Neural progenitor cell (in vitro differentiated cells): Measurements from ENCODE around the gene SLCO4A1. TPM values are rescaled to one million over a fixed set of nuclear protein-coding genes. Genes with fewer than 3 reads are reported as not detected.

Source experiments
- DNase-seq: peaks from one replicate; pipeline ENCODE4 v3.0.0-alpha.2; 2016; ENCODE audit warnings: low spot score
- H2AFZ ChIP-seq: fragments of 200-600 bp; sonication (generic); replicated peaks from 2 replicates; pipeline ENCODE4 v1.6.1; 2016; ENCODE audit warnings: antibody characterized with exemption
- H3F3A ChIP-seq: fragments of 200-600 bp; sonication (generic); 2 replicates; pipeline ENCODE4 v1.6.1; 2016; ENCODE audit warnings: antibody characterized with exemption, low read depth
- H3K27ac ChIP-seq: fragments of 200-600 bp; sonication (generic); 2 replicates; pipeline ENCODE4 v1.5.1; 2016; ENCODE audit warnings: mild to moderate bottlenecking
- H3K27me3 ChIP-seq: fragments of 200-600 bp; sonication (generic); 2 replicates; pipeline ENCODE4 v1.6.1; 2016; ENCODE audit warnings: mild to moderate bottlenecking, moderate library complexity
- H3K36me3 ChIP-seq: fragments of 200-600 bp; sonication (generic); 2 replicates; pipeline ENCODE4 v1.5.1; 2016
- H3K4me1 ChIP-seq: fragments of 200-600 bp; sonication (generic); 2 replicates; pipeline ENCODE4 v1.6.1; 2016; ENCODE audit warnings: mixed run types
- H3K4me2 ChIP-seq: fragments of 200-600 bp; sonication (generic); 2 replicates; pipeline ENCODE4 v1.6.1; 2016
- H3K4me3 ChIP-seq: fragments of 200-600 bp; sonication (generic); 2 replicates; pipeline ENCODE4 v1.5.1; 2016
- H3K79me2 ChIP-seq: fragments of 200-600 bp; sonication (generic); 2 replicates; pipeline ENCODE4 v1.6.1; 2016; ENCODE audit warnings: low read depth
- H3K9ac ChIP-seq: fragments of 200-600 bp; sonication (generic); 2 replicates; pipeline ENCODE4 v1.6.1; 2016
- H3K9me3 ChIP-seq: fragments of 200-600 bp; sonication (generic); 2 replicates; pipeline ENCODE4 v1.5.1; 2016; ENCODE audit warnings: low read depth
- H4K20me1 ChIP-seq: fragments of 200-600 bp; sonication (generic); 2 replicates; pipeline ENCODE4 v1.6.1; 2016; ENCODE audit warnings: low read depth
- H3K27ac Mint-ChIP-seq: 3 replicates; pipeline ENCODE4 v1.8.0; 2021; ENCODE audit warnings: mixed read lengths
- H3K27me3 Mint-ChIP-seq: 2 replicates; pipeline ENCODE4 v1.8.0; 2022; ENCODE audit warnings: low read depth, mild to moderate bottlenecking, inconsistent platforms, moderate library complexity, mixed read lengths; ENCODE audit not compliant: insufficient read depth
- H3K36me3 Mint-ChIP-seq: 3 replicates; pipeline ENCODE4 v1.8.0; 2021; ENCODE audit warnings: mixed read lengths
- H3K4me1 Mint-ChIP-seq: 3 replicates; pipeline ENCODE4 v1.8.0; 2021; ENCODE audit warnings: mixed read lengths
- H3K4me3 Mint-ChIP-seq: 3 replicates; pipeline ENCODE4 v1.8.0; 2021; ENCODE audit warnings: mild to moderate bottlenecking, moderate library complexity, mixed read lengths
- H3K9me3 Mint-ChIP-seq: 3 replicates; pipeline ENCODE4 v1.8.0; 2020; ENCODE audit warnings: mixed read lengths
- CTCF ChIP-seq: fragments of 200-600 bp; sonication (generic); IDR thresholded peaks from 2 replicates; pipeline ENCODE4 v1.5.1; 2017; ENCODE audit warnings: antibody characterized with exemption, mild to moderate bottlenecking
- EZH2 ChIP-seq: fragments of 200-600 bp; sonication (generic); IDR thresholded peaks from 2 replicates; pipeline ENCODE4 v1.6.1; 2017; ENCODE audit warnings: antibody characterized with exemption, mild to moderate bottlenecking, moderate library complexity
- EZH2phosphoT487 ChIP-seq: fragments of 200-600 bp; sonication (generic); IDR thresholded peaks from 2 replicates; pipeline ENCODE4 v1.6.1; 2017; ENCODE audit warnings: antibody characterized with exemption
- total RNA-seq: library from RNA; depleted of rRNA; stranded (reverse); fragments of >200 nt; gene quantifications from 2 replicates; pipeline ENCODE4 v1.2.3, GENCODE V29; 2015; ENCODE audit warnings: low replicate concordance

The SLCO4A1 gene
- total RNA-seq, 1 donor from 2014 or later: 0.88 TPM

- Histone ChIP-seq H3K4me3 (no peak overlapping the region), H3K27me3 (no peaks in the 10 kb centered on the region), H3F3A (no peaks in the 10 kb centered on the region), H2AFZ (no peak overlapping the region), H3K36me3 (no peaks in the 10 kb centered on the region), H3K27ac (no peak overlapping the region), H3K9ac (no peak overlapping the region), H3K4me2 (no peak overlapping the region), H3K79me2 (no peaks in the 10 kb centered on the region), H4K20me1 (no peaks in the 10 kb centered on the region), H3K4me1 (no peaks in the 10 kb centered on the region), H3K9me3 (peaks cover 4% of the 10 kb centered on the region)
- peaks cover 15% of the 10 kb centered on the region for H3K27me3 Mint-ChIP-seq
- TF ChIP-seq EZH2phosphoT487 (no peak), CTCF (no peak), EZH2 (no peak)
- peak overlapping the region; percentile 19 for H3K27ac Mint-ChIP-seq
- H3K4me3 Mint-ChIP-seq: no peak overlapping the region
- peaks cover 19% of the 10 kb centered on the region for H3K9me3 Mint-ChIP-seq
- H3K36me3 Mint-ChIP-seq: no peaks in the 10 kb centered on the region
- DNase-seq: no peak
- peaks cover 7% of the 10 kb centered on the region for H3K4me1 Mint-ChIP-seq
Measured at GRCh38 chr20:62676976-62677375, 34.7 kb downstream of the SLCO4A1 start.

- no peaks in the 10 kb centered on the region for H4K20me1 ChIP-seq
- Mint-ChIP-seq H3K27me3 (peaks cover 17% of the 10 kb centered on the region), H3K9me3 (peaks cover 19% of the 10 kb centered on the region), H3K4me1 (peaks cover 4% of the 10 kb centered on the region), H3K4me3 (no peak overlapping the region), H3K36me3 (no peaks in the 10 kb centered on the region), H3K27ac (no peak overlapping the region)
- H3K4me1 ChIP-seq: no peaks in the 10 kb centered on the region
- H3K9me3 ChIP-seq: peaks cover 4% of the 10 kb centered on the region
- H2AFZ ChIP-seq: no peak overlapping the region
- H3K79me2 ChIP-seq: no peaks in the 10 kb centered on the region
- no peak for TF ChIP-seq CTCF
- no peak for TF ChIP-seq EZH2
- TF ChIP-seq EZH2phosphoT487: no peak
- no peak for DNase-seq
- no peak overlapping the region for H3K27ac ChIP-seq
- H3K4me3 ChIP-seq: no peak overlapping the region
- H3K9ac ChIP-seq: no peak overlapping the region
- H3K4me2 ChIP-seq: no peak overlapping the region
- H3F3A ChIP-seq: no peaks in the 10 kb centered on the region
- H3K36me3 ChIP-seq: no peaks in the 10 kb centered on the region
- no peaks in the 10 kb centered on the region for H3K27me3 ChIP-seq
Measured at GRCh38 chr20:62677678-62678077, 35.4 kb downstream of the SLCO4A1 start.

- H4K20me1 ChIP-seq: no peaks in the 10 kb centered on the region
- no peak overlapping the region for H2AFZ ChIP-seq
- no peak overlapping the region for H3K9ac ChIP-seq
- H3K27me3 ChIP-seq: no peaks in the 10 kb centered on the region
- no peaks in the 10 kb centered on the region for H3K79me2 ChIP-seq
- peaks cover 19% of the 10 kb centered on the region for H3K9me3 Mint-ChIP-seq
- H3K9me3 ChIP-seq: peaks cover 4% of the 10 kb centered on the region
- H3K36me3 Mint-ChIP-seq: no peaks in the 10 kb centered on the region
- H3K4me3 ChIP-seq: no peak overlapping the region
- DNase-seq: no peak
- H3K4me2 ChIP-seq: no peak overlapping the region
- H3K27ac Mint-ChIP-seq: no peak overlapping the region
- H3K4me3 Mint-ChIP-seq: no peak overlapping the region
- H3K4me1 Mint-ChIP-seq: peaks cover 4% of the 10 kb centered on the region
- H3F3A ChIP-seq: no peaks in the 10 kb centered on the region
- H3K4me1 ChIP-seq: no peaks in the 10 kb centered on the region
- peaks cover 19% of the 10 kb centered on the region for H3K27me3 Mint-ChIP-seq
- TF ChIP-seq EZH2: no peak
- no peak for TF ChIP-seq CTCF
- TF ChIP-seq EZH2phosphoT487: no peak
- no peak overlapping the region for H3K27ac ChIP-seq
- H3K36me3 ChIP-seq: no peaks in the 10 kb centered on the region
Measured at GRCh38 chr20:62678553-62678952, 36.2 kb downstream of the SLCO4A1 start.
